Occipital lobe (tissue), 3 donors: ENCODE data around the gene GPC3. TPM values are rescaled to one million over a fixed set of nuclear protein-coding genes. Genes with fewer than 3 reads are reported as not detected.
"Not testable (repeated sequence)": the region's sequence is repeated elsewhere in the genome, so short reads cannot be mapped to it uniquely, and the experiment has no call there.

Source experiments
- DNase-seq: peaks from one replicate; lab custom pipeline; 2025; lab: John Stamatoyannopoulos, UW
- small RNA-seq: library from RNA; depleted of rRNA; stranded (forward); fragments of <200 nt; gene quantifications from one replicate; pipeline ENCODE3, GENCODE V24; 2014
- total RNA-seq: library from RNA; depleted of rRNA; stranded (reverse); fragments of >200 nt; gene quantifications from one replicate; pipeline ENCODE4 v1.2.3, GENCODE V29; 2014

GPC3 gene
- total RNA-seq, 1 donor from 2014 or later: 5.3 TPM

GRCh38 chrX:133526773-133527172 is 458.6 kb downstream of the GPC3 start:
- not testable (repeated sequence) for DNase-seq

- DNase-seq: no peak
Measured at GRCh38 chrX:133523526-133523925, 461.9 kb downstream of the GPC3 start.

GRCh38 chrX:133523081-133523487 is 462.3 kb downstream of the GPC3 start:
- no peak for DNase-seq

GRCh38 chrX:133516686-133517085 is 468.7 kb downstream of the GPC3 start:
- DNase-seq: no peak

- DNase-seq: no peak
Measured at GRCh38 chrX:133514486-133514885, 470.9 kb downstream of the GPC3 start.

GRCh38 chrX:133513123-133513522 is 472.3 kb downstream of the GPC3 start:
- DNase-seq: no peak

- DNase-seq: no peak
Measured at GRCh38 chrX:133511041-133511440, 474.4 kb downstream of the GPC3 start.

- no peak for DNase-seq
Measured at GRCh38 chrX:133497356-133497755, 488.0 kb downstream of the GPC3 start.

GRCh38 chrX:133495464-133496391 is 489.7 kb downstream of the GPC3 start:
- DNase-seq: no peak

GRCh38 chrX:133493366-133493765 is 492.0 kb downstream of the GPC3 start:
- DNase-seq: no peak

GRCh38 chrX:133490955-133491354 is 494.4 kb downstream of the GPC3 start:
- no peak for DNase-seq

Small RNAs within 50 kb of the gene (small RNA-seq; reads per million reads assigned to genes)
- gene RNU6-203P: not detected
